ENCODE measurements around the gene DOK6.

DOK6 gene

DNA sequence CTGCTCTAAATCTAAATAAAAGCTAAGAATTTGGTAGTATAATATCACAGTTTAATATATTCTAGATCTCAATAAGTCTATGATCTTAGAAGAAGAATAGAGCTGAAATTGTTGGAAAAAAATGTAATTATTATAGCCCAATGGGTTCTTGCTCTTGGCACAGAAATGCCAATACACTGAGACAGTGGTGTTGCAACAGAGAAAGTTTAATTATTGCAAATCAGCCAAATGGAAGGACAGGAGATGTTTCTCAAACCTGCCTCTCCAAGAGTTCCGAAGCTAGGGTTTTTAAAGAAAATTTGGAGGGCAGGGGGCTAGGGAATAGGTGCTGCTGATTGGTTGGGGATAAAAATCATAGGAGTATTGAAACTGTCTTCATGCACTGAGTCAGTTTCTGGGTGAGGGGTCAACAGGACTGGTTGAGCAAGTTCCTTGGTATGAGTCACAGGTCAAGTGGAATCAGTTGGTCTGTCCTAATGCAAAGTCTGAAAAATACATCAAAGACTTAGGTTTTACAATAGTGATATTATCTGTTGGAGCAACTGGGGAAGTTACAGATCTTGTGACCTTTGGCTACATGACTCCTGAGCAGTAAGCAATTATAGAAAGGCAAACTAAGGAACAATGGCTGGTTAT is 318.3 kb downstream of the DOK6 start:
- no peak overlapping the region for H3K4me2 ChIP-seq (ENCODE audit: insufficient read depth, low read length, poor library complexity, severe bottlenecking)
- H3K79me1 ChIP-seq (ENCODE audit: low read depth, low read length): no peaks in the 10 kb centered on the region
- no peak overlapping the region for H4K91ac ChIP-seq (ENCODE audit: low read depth, low read length, poor library complexity)
- no peaks in the 10 kb centered on the region for H3K27me3 ChIP-seq (ENCODE audit: control insufficient read depth in 3 of 3, insufficient read depth in 3 of 3, low read depth in 1 of 3, low read length in 3 of 3)
- no peak overlapping the region for H3K27ac ChIP-seq (replicated peaks; ENCODE audit: low read length)
- H4K8ac ChIP-seq (ENCODE audit: low read depth, low read length): no peak overlapping the region
- DNase-seq (ENCODE audit: low spot score): no peak
- no peak overlapping the region for H3K4me3 ChIP-seq (ENCODE audit: low read length in 2 of 2)
- H3K9me3 ChIP-seq (replicated peaks in 1 of 2; ENCODE audit: control insufficient read depth in 2 of 2, insufficient read depth in 1 of 2, low read depth in 1 of 2, low read length in 2 of 2): peaks cover 8 to 26% of the 10 kb centered on the region in 2 donors
- no peak overlapping the region for H2BK15ac ChIP-seq (ENCODE audit: low read length)
- no peak overlapping the region for H2BK12ac ChIP-seq (ENCODE audit: low read length)
- no peak overlapping the region for H2BK120ac ChIP-seq (ENCODE audit: low read depth, low read length)
- H3K4ac ChIP-seq (ENCODE audit: low read length): no peak overlapping the region
- H2AK5ac ChIP-seq (ENCODE audit: low read depth, low read length): no peak overlapping the region
- no peak overlapping the region for H3K18ac ChIP-seq (ENCODE audit: low read length)
- WGBS, 2 donors (ENCODE audit: extremely low coverage in 2 of 2, insufficient read length in 2 of 2, insufficient replicate concordance in 1 of 2): no CpG with 5 or more reads among the region's 1 CpG
- H3K36me3 ChIP-seq (replicated peaks in 1 of 2; ENCODE audit: control insufficient read depth in 2 of 2, insufficient read depth in 2 of 2, low read length in 2 of 2): no peaks in the 10 kb centered on the region
- peaks cover 1 to 17% of the 10 kb centered on the region in 2 donors for H3K4me1 ChIP-seq (ENCODE audit: control insufficient read depth in 2 of 2, insufficient read depth in 1 of 2, low read depth in 1 of 2, low read length in 2 of 2)
- H3K9ac ChIP-seq (ENCODE audit: low read depth, low read length, poor library complexity): no peak overlapping the region
- H3K14ac ChIP-seq (ENCODE audit: low read length): no peak overlapping the region
- H2AFZ ChIP-seq (ENCODE audit: low read length): no peak overlapping the region
- H2BK5ac ChIP-seq (ENCODE audit: low read length): no peak overlapping the region
- H3K23ac ChIP-seq (ENCODE audit: low read depth, low read length, poor library complexity): no peak overlapping the region

DNA sequence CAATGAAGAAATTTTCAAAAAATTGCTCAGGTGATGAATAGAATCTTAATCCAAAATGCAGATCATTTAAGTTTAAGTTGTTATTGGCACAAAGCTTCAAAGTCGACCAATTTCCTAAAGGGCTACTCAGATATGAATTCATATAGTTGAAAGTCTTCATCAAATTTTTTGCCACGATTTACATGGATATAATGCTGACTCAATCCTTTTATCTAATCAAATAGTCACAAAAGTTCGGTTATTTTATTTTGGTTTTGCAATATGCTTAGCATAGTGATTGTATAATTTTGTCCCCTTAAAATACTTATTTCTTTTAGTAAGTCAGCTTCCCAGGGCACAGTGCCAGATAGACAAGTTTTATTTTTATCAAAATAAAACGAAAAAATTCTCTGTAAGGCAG is 319.7 kb downstream of the DOK6 start:
- no peak overlapping the region for H3K4ac ChIP-seq (ENCODE audit: low read length)
- no peaks in the 10 kb centered on the region for H3K27me3 ChIP-seq (ENCODE audit: control insufficient read depth in 3 of 3, insufficient read depth in 3 of 3, low read depth in 1 of 3, low read length in 3 of 3)
- no peak overlapping the region for H3K18ac ChIP-seq (ENCODE audit: low read length)
- no peak overlapping the region for H3K27ac ChIP-seq (replicated peaks; ENCODE audit: low read length)
- H2BK12ac ChIP-seq (ENCODE audit: low read length): no peak overlapping the region
- no peak for DNase-seq (ENCODE audit: low spot score)
- peaks cover 1 to 15% of the 10 kb centered on the region in 2 donors for H3K4me1 ChIP-seq (ENCODE audit: control insufficient read depth in 2 of 2, insufficient read depth in 1 of 2, low read depth in 1 of 2, low read length in 2 of 2)
- no peak overlapping the region for H2AK5ac ChIP-seq (ENCODE audit: low read depth, low read length)
- no peak overlapping the region for H3K4me3 ChIP-seq (ENCODE audit: low read length in 2 of 2)
- no peak overlapping the region for H3K9ac ChIP-seq (ENCODE audit: low read depth, low read length, poor library complexity)
- H3K4me2 ChIP-seq (ENCODE audit: insufficient read depth, low read length, poor library complexity, severe bottlenecking): no peak overlapping the region
- no CpG with 5 or more reads among the region's 4 CpGs for WGBS, 2 donors (ENCODE audit: extremely low coverage in 2 of 2, insufficient read length in 2 of 2, insufficient replicate concordance in 1 of 2)
- H2BK120ac ChIP-seq (ENCODE audit: low read depth, low read length): no peak overlapping the region
- peaks cover 8 to 26% of the 10 kb centered on the region in 2 donors for H3K9me3 ChIP-seq (replicated peaks in 1 of 2; ENCODE audit: control insufficient read depth in 2 of 2, insufficient read depth in 1 of 2, low read depth in 1 of 2, low read length in 2 of 2)
- H4K8ac ChIP-seq (ENCODE audit: low read depth, low read length): no peak overlapping the region
- H2BK5ac ChIP-seq (ENCODE audit: low read length): no peak overlapping the region
- H3K14ac ChIP-seq (ENCODE audit: low read length): no peak overlapping the region
- no peak overlapping the region for H2AFZ ChIP-seq (ENCODE audit: low read length)
- H2BK15ac ChIP-seq (ENCODE audit: low read length): no peak overlapping the region
- H3K79me1 ChIP-seq (ENCODE audit: low read depth, low read length): no peaks in the 10 kb centered on the region
- H3K36me3 ChIP-seq (replicated peaks in 1 of 2; ENCODE audit: control insufficient read depth in 2 of 2, insufficient read depth in 2 of 2, low read length in 2 of 2): no peaks in the 10 kb centered on the region
- H3K23ac ChIP-seq (ENCODE audit: low read depth, low read length, poor library complexity): no peak overlapping the region
- H4K91ac ChIP-seq (ENCODE audit: low read depth, low read length, poor library complexity): no peak overlapping the region

DNA sequence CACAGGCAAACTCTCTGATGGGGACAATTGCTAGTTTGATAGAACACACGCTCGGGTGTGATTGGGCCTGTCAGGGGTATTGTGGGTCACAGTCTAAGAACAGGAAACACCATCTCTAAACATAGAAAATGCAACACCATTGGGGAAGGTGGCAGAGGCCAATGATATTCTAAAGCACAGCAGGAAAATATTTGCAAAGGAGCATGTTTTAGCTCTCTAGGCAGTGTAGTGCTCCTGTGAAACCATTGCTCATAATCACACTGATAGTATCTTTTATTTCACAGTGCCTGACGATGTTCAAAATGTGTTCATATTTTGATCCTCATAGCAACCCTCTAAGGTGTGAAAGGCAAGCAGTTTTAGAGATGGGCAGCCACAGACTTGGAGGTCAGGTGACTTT is 322.7 kb downstream of the DOK6 start:
- no peak overlapping the region for H3K4me3 ChIP-seq (ENCODE audit: low read length in 2 of 2)
- no peak overlapping the region for H2BK12ac ChIP-seq (ENCODE audit: low read length)
- H3K4me1 ChIP-seq (ENCODE audit: control insufficient read depth in 2 of 2, insufficient read depth in 1 of 2, low read depth in 1 of 2, low read length in 2 of 2): peaks cover 1 to 13% of the 10 kb centered on the region in 2 donors
- H3K4ac ChIP-seq (ENCODE audit: low read length): no peak overlapping the region
- no peak overlapping the region for H3K27ac ChIP-seq (replicated peaks; ENCODE audit: low read length)
- no peak overlapping the region for H3K23ac ChIP-seq (ENCODE audit: low read depth, low read length, poor library complexity)
- H2AFZ ChIP-seq (ENCODE audit: low read length): peak overlapping the region; percentile 27
- no peak overlapping the region for H3K4me2 ChIP-seq (ENCODE audit: insufficient read depth, low read length, poor library complexity, severe bottlenecking)
- no peaks in the 10 kb centered on the region for H3K27me3 ChIP-seq (ENCODE audit: control insufficient read depth in 3 of 3, insufficient read depth in 3 of 3, low read depth in 1 of 3, low read length in 3 of 3)
- H4K8ac ChIP-seq (ENCODE audit: low read depth, low read length): no peak overlapping the region
- H3K36me3 ChIP-seq (replicated peaks in 1 of 2; ENCODE audit: control insufficient read depth in 2 of 2, insufficient read depth in 2 of 2, low read length in 2 of 2): no peaks in the 10 kb centered on the region
- no peak overlapping the region for H2AK5ac ChIP-seq (ENCODE audit: low read depth, low read length)
- no peak overlapping the region for H2BK120ac ChIP-seq (ENCODE audit: low read depth, low read length)
- no peak overlapping the region for H3K18ac ChIP-seq (ENCODE audit: low read length)
- no peak overlapping the region for H4K91ac ChIP-seq (ENCODE audit: low read depth, low read length, poor library complexity)
- H3K9ac ChIP-seq (ENCODE audit: low read depth, low read length, poor library complexity): no peak overlapping the region
- no peak overlapping the region for H2BK5ac ChIP-seq (ENCODE audit: low read length)
- H3K9me3 ChIP-seq (replicated peaks in 1 of 2; ENCODE audit: control insufficient read depth in 2 of 2, insufficient read depth in 1 of 2, low read depth in 1 of 2, low read length in 2 of 2): peaks cover 6 to 14% of the 10 kb centered on the region in 2 donors
- no peak overlapping the region for H3K14ac ChIP-seq (ENCODE audit: low read length)
- WGBS, 2 donors (ENCODE audit: extremely low coverage in 2 of 2, insufficient read length in 2 of 2, insufficient replicate concordance in 1 of 2): no CpG with 5 or more reads among the region's 3 CpGs
- no peak overlapping the region for H2BK15ac ChIP-seq (ENCODE audit: low read length)
- no peaks in the 10 kb centered on the region for H3K79me1 ChIP-seq (ENCODE audit: low read depth, low read length)
- no peak for DNase-seq (ENCODE audit: low spot score)

DNA sequence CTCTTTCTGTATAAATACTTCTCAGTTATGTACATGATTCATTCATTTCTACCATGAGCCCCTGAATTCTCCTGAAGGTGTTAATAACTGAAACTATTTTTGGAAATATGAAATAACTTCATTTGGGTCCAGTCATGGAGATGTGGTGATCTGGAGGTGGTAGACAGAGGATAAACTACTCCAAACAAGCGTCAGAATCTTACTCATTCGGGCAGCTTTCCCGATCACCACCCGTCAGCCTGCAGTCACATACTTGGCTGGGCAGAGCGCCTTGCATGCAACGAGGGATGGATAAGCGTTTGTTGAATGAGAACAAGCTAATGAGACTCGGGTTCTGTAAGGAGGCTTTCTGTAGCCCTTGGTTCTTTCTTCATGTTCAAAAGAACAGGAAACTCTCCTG is 324.3 kb downstream of the DOK6 start:
- Histone ChIP-seq H4K91ac (ENCODE audit: low read depth, low read length, poor library complexity) (no peak overlapping the region), H4K8ac (ENCODE audit: low read depth, low read length) (no peak overlapping the region), H2BK15ac (ENCODE audit: low read length) (no peak overlapping the region), H3K27ac (replicated peaks; ENCODE audit: low read length) (no peak overlapping the region), H2BK5ac (ENCODE audit: low read length) (no peak overlapping the region), H2BK12ac (ENCODE audit: low read length) (no peak overlapping the region), H2AFZ (ENCODE audit: low read length) (no peak overlapping the region), H3K4ac (ENCODE audit: low read length) (no peak overlapping the region), H2AK5ac (ENCODE audit: low read depth, low read length) (no peak overlapping the region), H3K4me1 (ENCODE audit: control insufficient read depth in 2 of 2, insufficient read depth in 1 of 2, low read depth in 1 of 2, low read length in 2 of 2) (peaks cover 1 to 13% of the 10 kb centered on the region in 2 donors), H3K36me3 (replicated peaks in 1 of 2; ENCODE audit: control insufficient read depth in 2 of 2, insufficient read depth in 2 of 2, low read length in 2 of 2) (no peaks in the 10 kb centered on the region), H3K4me3 (ENCODE audit: low read length in 2 of 2) (no peak overlapping the region), H3K9ac (ENCODE audit: low read depth, low read length, poor library complexity) (no peak overlapping the region), H3K23ac (ENCODE audit: low read depth, low read length, poor library complexity) (no peak overlapping the region), H3K27me3 (ENCODE audit: control insufficient read depth in 3 of 3, insufficient read depth in 3 of 3, low read depth in 1 of 3, low read length in 3 of 3) (no peaks in the 10 kb centered on the region), H3K79me1 (ENCODE audit: low read depth, low read length) (no peaks in the 10 kb centered on the region), H3K14ac (ENCODE audit: low read length) (no peak overlapping the region), H3K18ac (ENCODE audit: low read length) (no peak overlapping the region), H3K9me3 (replicated peaks in 1 of 2; ENCODE audit: control insufficient read depth in 2 of 2, insufficient read depth in 1 of 2, low read depth in 1 of 2, low read length in 2 of 2) (no peaks in the 10 kb centered on the region), H3K4me2 (ENCODE audit: insufficient read depth, low read length, poor library complexity, severe bottlenecking) (no peak overlapping the region), H2BK120ac (ENCODE audit: low read depth, low read length) (no peak overlapping the region)
- DNase-seq (ENCODE audit: low spot score): no peak
- no CpG with 5 or more reads among the region's 8 CpGs for WGBS, 2 donors (ENCODE audit: extremely low coverage in 2 of 2, insufficient read length in 2 of 2, insufficient replicate concordance in 1 of 2)
